GM23338 (cell line): ENCODE data around the gene RPS6KA4. TPM values are rescaled to one million over a fixed set of nuclear protein-coding genes. Genes with fewer than 3 reads are reported as not detected.

ENCODE experiments used
- ATAC-seq: fragments of 200-7000 bp; cut with Tn5 transposase; 3 replicates; pipeline ENCODE4 v1.9.1; 2020
- DNase-seq: peaks from one replicate; pipeline ENCODE4 v3.0.0-alpha.2; 2015; ENCODE audit warnings: low spot score
- H2AFZ ChIP-seq: fragments of 200-600 bp; sonication (generic); 2 replicates; pipeline ENCODE4 v1.8.0; 2016; ENCODE audit warnings: antibody characterized with exemption, mild to moderate bottlenecking, moderate library complexity
- H3F3A ChIP-seq: fragments of 200-600 bp; sonication (generic); replicated peaks from 2 replicates; pipeline ENCODE4 v1.8.0; 2017; ENCODE audit warnings: antibody characterized with exemption, mixed run types, low read depth
- H3K27ac ChIP-seq: fragments of 200-600 bp; sonication (generic); 2 replicates; pipeline ENCODE4 v1.6.1; 2016; ENCODE audit warnings: low read depth
- H3K27me3 ChIP-seq: fragments of 200-600 bp; sonication (generic); 2 replicates; pipeline ENCODE4 v1.8.0; 2016; ENCODE audit warnings: mild to moderate bottlenecking, mixed run types, moderate library complexity; ENCODE audit not compliant: insufficient read depth
- H3K36me3 ChIP-seq: fragments of 200-600 bp; sonication (generic); 2 replicates; pipeline ENCODE4 v1.8.0; 2016; ENCODE audit warnings: mild to moderate bottlenecking; ENCODE audit not compliant: insufficient read depth
- H3K4me1 ChIP-seq: fragments of 200-600 bp; sonication (generic); 2 replicates; pipeline ENCODE4 v1.8.0; 2016; ENCODE audit warnings: mild to moderate bottlenecking, moderate library complexity; ENCODE audit not compliant: insufficient read depth
- H3K4me2 ChIP-seq: fragments of 200-600 bp; sonication (generic); 2 replicates; pipeline ENCODE4 v1.7.1; 2017; ENCODE audit warnings: mixed run types
- H3K4me3 ChIP-seq: fragments of 200-600 bp; sonication (generic); 2 replicates; pipeline ENCODE4 v1.6.1; 2016; ENCODE audit warnings: mixed run types
- H3K79me2 ChIP-seq: fragments of 200-600 bp; sonication (generic); replicated peaks from 2 replicates; pipeline ENCODE4 v1.8.0; 2017; ENCODE audit warnings: mild to moderate bottlenecking; ENCODE audit not compliant: insufficient read depth
- H3K9me2 ChIP-seq: fragments of 200-600 bp; sonication (generic); 2 replicates; pipeline ENCODE4 v1.8.0; 2017; ENCODE audit not compliant: insufficient read depth
- H4K20me1 ChIP-seq: fragments of 200-600 bp; sonication (generic); replicated peaks from 2 replicates; pipeline ENCODE4 v1.8.0; 2017; ENCODE audit warnings: mild to moderate bottlenecking; ENCODE audit not compliant: insufficient read depth
- H3K27ac Mint-ChIP-seq: 2 replicates; pipeline ENCODE4 v1.8.0; 2020; ENCODE audit warnings: inconsistent platforms, mild to moderate bottlenecking, moderate library complexity, mixed read lengths
- H3K27me3 Mint-ChIP-seq: 3 replicates; pipeline ENCODE4 v1.8.0; 2022; ENCODE audit warnings: low read depth, mild to moderate bottlenecking, moderate library complexity, mixed read lengths, inconsistent platforms; ENCODE audit not compliant: insufficient read depth, poor library complexity
- H3K36me3 Mint-ChIP-seq: 3 replicates; pipeline ENCODE4 v1.8.0; 2021; ENCODE audit warnings: low read depth, mild to moderate bottlenecking, inconsistent platforms, moderate library complexity, mixed read lengths
- H3K4me1 Mint-ChIP-seq: 3 replicates; pipeline ENCODE4 v1.8.0; 2020; ENCODE audit warnings: mild to moderate bottlenecking, inconsistent platforms, mixed read lengths
- H3K4me3 Mint-ChIP-seq: 3 replicates; pipeline ENCODE4 v1.8.0; 2021; ENCODE audit warnings: moderate library complexity, mild to moderate bottlenecking, inconsistent platforms, mixed read lengths
- H3K9me3 Mint-ChIP-seq: 3 replicates; pipeline ENCODE4 v1.8.0; 2020; ENCODE audit warnings: moderate library complexity, mild to moderate bottlenecking, inconsistent platforms, mixed read lengths
- CREB1 ChIP-seq: fragments of 250-450 bp; sonication (Bioruptor Pico); IDR thresholded peaks from 2 replicates; pipeline ENCODE4 v1.5.0; 2020; ENCODE audit warnings: low read depth, mild to moderate bottlenecking, moderate library complexity
- POLR2AphosphoS5 ChIP-seq: IDR thresholded peaks from 2 replicates; pipeline ENCODE4 v1.6.1; 2016; ENCODE audit warnings: antibody characterized with exemption, low read depth
- polyA plus RNA-seq: library from polyadenylated mRNA; unstranded; fragments of >200 nt; fragmentation: Nextera tagmentation; extraction: Ambion mirVana; gene quantifications from 2 replicates; pipeline ENCODE4 v1.2.1, GENCODE V29; 2016
- total RNA-seq: library from RNA; depleted of rRNA; stranded (reverse); fragments of >200 nt; shearing (Covaris generic); gene quantifications from 2 replicates; pipeline ENCODE4 v1.2.3, GENCODE V29; 2014
- TF ChIP-seq, protein P1 (sequence below), 2 experiments: fragments of 200-600 bp in 1 of 2; sonication (generic) in 1 of 2; conservative IDR thresholded peaks; 2 replicates each; pipeline versions ENCODE4 v1.5.1 to v1.6.1; 2016 to 2017; ENCODE audit warnings: antibody characterized with exemption in 2 of 2, low read depth in 2 of 2, mild to moderate bottlenecking in 2 of 2, moderate library complexity in 1 of 2
- TF ChIP-seq, protein P2 (sequence below): fragments of 250-450 bp; sonication (Bioruptor Pico); IDR thresholded peaks from 2 replicates; pipeline ENCODE4 v1.5.0; 2020; ENCODE audit warnings: mild to moderate bottlenecking, moderate library complexity

Gene RPS6KA4
- total and polyA plus RNA-seq, 2 experiments from 2014 or later, result 3.5 to 19.9 TPM

DNA sequence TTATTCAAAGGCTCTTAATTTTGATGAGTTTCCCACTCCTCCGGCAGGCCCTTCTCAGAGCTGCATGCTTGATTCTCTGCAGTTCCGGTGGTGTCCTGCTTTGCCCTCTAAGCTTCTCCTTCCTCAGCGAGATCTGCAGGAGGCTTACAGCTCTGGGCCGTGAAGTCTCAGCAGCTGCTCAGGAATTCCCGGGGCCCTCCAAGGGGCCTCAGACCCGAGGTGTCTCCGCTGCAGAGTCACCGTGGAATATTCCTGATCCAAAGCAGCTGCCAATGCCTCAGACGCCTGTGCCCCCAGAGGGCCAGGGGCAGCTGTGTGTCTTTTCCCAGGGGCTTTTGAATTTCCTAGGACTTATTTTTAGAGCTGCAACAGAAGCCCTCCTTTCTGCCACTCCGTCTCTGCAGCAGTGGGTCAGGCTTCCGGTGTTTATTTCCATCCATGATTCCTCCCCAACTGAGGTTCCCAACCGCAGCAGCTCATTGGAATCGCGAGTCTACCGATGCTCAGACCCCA is 37.2 kb downstream of the RPS6KA4 start:
- Mint-ChIP-seq H3K27ac (peak overlapping the region; percentile 51), H3K4me1 (peaks cover 25% of the 10 kb centered on the region), H3K9me3 (no peaks in the 10 kb centered on the region; the same call in 2 of the 3 replicates), H3K4me3 (peak overlapping the region; percentile 42; the same call in 2 of the 3 replicates), H3K27me3 (peaks cover 23% of the 10 kb centered on the region), H3K36me3 (no peaks in the 10 kb centered on the region)
- Histone ChIP-seq H3F3A (peaks cover 5% of the 10 kb centered on the region; the same call in 1 of the 2 replicates), H2AFZ (peak overlapping the region; percentile 99), H3K27ac (peak overlapping the region; percentile 84), H3K36me3 (no peaks in the 10 kb centered on the region), H3K27me3 (no peaks in the 10 kb centered on the region), H3K79me2 (no peaks in the 10 kb centered on the region), H3K9me2 (no peaks in the 10 kb centered on the region), H3K4me1 (peaks cover 23% of the 10 kb centered on the region), H3K4me2 (peak overlapping the region; percentile 72), H4K20me1 (no peaks in the 10 kb centered on the region), H3K4me3 (peak overlapping the region; percentile 39; the same call in 1 of the 2 replicates)
- ATAC-seq (peak; percentile 92), DNase-seq (peak; percentile 78)
- TF ChIP-seq, protein P1, sequence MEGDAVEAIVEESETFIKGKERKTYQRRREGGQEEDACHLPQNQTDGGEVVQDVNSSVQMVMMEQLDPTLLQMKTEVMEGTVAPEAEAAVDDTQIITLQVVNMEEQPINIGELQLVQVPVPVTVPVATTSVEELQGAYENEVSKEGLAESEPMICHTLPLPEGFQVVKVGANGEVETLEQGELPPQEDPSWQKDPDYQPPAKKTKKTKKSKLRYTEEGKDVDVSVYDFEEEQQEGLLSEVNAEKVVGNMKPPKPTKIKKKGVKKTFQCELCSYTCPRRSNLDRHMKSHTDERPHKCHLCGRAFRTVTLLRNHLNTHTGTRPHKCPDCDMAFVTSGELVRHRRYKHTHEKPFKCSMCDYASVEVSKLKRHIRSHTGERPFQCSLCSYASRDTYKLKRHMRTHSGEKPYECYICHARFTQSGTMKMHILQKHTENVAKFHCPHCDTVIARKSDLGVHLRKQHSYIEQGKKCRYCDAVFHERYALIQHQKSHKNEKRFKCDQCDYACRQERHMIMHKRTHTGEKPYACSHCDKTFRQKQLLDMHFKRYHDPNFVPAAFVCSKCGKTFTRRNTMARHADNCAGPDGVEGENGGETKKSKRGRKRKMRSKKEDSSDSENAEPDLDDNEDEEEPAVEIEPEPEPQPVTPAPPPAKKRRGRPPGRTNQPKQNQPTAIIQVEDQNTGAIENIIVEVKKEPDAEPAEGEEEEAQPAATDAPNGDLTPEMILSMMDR (conservative IDR thresholded peaks at IDR 0.05; ENCODE audit: low read depth in 2 of 2), result no peak
- TF ChIP-seq, protein P2, sequence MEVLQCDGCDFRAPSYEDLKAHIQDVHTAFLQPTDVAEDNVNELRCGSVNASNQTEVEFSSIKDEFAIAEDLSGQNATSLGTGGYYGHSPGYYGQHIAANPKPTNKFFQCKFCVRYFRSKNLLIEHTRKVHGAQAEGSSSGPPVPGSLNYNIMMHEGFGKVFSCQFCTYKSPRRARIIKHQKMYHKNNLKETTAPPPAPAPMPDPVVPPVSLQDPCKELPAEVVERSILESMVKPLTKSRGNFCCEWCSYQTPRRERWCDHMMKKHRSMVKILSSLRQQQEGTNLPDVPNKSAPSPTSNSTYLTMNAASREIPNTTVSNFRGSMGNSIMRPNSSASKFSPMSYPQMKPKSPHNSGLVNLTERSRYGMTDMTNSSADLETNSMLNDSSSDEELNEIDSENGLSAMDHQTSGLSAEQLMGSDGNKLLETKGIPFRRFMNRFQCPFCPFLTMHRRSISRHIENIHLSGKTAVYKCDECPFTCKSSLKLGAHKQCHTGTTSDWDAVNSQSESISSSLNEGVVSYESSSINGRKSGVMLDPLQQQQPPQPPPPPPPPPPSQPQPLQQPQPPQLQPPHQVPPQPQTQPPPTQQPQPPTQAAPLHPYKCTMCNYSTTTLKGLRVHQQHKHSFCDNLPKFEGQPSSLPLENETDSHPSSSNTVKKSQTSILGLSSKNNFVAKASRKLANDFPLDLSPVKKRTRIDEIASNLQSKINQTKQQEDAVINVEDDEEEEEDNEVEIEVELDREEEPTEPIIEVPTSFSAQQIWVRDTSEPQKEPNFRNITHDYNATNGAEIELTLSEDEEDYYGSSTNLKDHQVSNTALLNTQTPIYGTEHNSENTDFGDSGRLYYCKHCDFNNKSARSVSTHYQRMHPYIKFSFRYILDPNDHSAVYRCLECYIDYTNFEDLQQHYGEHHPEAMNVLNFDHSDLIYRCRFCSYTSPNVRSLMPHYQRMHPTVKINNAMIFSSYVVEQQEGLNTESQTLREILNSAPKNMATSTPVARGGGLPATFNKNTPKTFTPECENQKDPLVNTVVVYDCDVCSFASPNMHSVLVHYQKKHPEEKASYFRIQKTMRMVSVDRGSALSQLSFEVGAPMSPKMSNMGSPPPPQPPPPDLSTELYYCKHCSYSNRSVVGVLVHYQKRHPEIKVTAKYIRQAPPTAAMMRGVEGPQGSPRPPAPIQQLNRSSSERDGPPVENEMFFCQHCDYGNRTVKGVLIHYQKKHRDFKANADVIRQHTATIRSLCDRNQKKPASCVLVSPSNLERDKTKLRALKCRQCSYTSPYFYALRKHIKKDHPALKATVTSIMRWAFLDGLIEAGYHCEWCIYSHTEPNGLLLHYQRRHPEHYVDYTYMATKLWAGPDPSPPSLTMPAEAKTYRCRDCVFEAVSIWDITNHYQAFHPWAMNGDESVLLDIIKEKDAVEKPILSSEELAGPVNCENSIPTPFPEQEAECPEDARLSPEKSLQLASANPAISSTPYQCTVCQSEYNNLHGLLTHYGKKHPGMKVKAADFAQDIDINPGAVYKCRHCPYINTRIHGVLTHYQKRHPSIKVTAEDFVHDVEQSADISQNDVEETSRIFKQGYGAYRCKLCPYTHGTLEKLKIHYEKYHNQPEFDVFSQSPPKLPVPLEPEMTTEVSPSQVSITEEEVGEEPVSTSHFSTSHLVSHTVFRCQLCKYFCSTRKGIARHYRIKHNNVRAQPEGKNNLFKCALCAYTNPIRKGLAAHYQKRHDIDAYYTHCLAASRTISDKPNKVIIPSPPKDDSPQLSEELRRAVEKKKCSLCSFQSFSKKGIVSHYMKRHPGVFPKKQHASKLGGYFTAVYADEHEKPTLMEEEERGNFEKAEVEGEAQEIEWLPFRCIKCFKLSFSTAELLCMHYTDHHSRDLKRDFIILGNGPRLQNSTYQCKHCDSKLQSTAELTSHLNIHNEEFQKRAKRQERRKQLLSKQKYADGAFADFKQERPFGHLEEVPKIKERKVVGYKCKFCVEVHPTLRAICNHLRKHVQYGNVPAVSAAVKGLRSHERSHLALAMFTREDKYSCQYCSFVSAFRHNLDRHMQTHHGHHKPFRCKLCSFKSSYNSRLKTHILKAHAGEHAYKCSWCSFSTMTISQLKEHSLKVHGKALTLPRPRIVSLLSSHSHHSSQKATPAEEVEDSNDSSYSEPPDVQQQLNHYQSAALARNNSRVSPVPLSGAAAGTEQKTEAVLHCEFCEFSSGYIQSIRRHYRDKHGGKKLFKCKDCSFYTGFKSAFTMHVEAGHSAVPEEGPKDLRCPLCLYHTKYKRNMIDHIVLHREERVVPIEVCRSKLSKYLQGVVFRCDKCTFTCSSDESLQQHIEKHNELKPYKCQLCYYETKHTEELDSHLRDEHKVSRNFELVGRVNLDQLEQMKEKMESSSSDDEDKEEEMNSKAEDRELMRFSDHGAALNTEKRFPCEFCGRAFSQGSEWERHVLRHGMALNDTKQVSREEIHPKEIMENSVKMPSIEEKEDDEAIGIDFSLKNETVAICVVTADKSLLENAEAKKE, result peak; percentile 69; the same call in 1 of the 2 replicates
- TF ChIP-seq POLR2AphosphoS5 (no peak), CREB1 (no peak)
